ENCODE data around the gene FAM25G. TPM values are rescaled to one million over a fixed set of nuclear protein-coding genes. Genes with fewer than 3 reads are reported as not detected.
"Not testable (repeated sequence)": the region's sequence is repeated elsewhere in the genome, so short reads cannot be mapped to it uniquely, and the experiment has no call there.

FAM25G gene
- total and polyA plus RNA-seq, 2 of the 4 experiments (the other 2 are of a cell fraction): not detected

DNA sequence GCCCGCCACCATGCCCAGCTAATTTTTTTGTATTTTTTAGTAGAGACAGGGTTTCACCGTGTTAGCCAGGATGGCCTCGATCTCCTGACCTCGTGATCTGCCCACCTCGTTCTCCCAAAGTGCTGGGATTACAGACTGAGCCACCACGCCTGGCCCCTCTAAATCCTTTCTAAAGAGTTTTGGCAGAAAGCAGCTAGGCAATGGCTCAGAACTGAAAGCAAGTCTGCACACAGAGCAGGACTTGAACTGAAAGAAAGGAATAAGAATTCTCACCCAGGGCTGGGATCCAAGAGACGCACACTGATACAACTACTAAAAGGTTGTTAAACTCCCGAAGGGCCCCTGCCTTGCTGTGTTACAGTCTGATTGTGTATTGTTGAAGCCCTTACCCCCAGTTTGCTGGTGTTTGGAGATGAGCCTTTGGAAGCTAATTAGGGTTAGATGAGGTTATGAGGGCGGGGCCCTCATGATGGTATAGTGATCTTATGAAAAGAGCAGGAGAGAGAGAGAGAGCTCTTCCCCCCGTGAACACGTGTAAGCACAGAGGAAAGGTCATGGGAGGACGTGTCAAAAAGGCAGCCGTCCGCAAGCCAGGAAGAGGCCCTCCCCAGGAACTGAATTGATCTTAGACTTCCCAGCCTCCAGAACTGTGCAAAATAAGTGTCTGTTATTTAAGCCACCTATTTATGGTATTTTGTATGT lies 26.1 kb downstream of the FAM25G start:
- H2BK120ac ChIP-seq (ENCODE audit: low read depth, low read length): peak overlapping the region; percentile 64
- H3K9ac ChIP-seq (ENCODE audit: low read depth, low read length); BruUV-seq (replicated peaks); dilution Hi-C loops (cut with HindIII; ENCODE audit: low sequenced_read_pairs, unreplicated experiment); H3K4me1 ChIP-seq (ENCODE audit: control insufficient read depth, insufficient read depth, low read length); H4K20me1 ChIP-seq (ENCODE audit: insufficient read depth, low read length); intact Hi-C loops (cut with micrococcal nuclease); H3K27ac ChIP-seq (ENCODE audit: insufficient read depth, low read length); H2AK9ac ChIP-seq (replicated peaks; ENCODE audit: low read depth, low read length, poor library complexity); H3K36me3 ChIP-seq (ENCODE audit: control insufficient read depth, insufficient read depth, low read length); in situ Hi-C loops (cut with MboI; ENCODE audit: low sequenced_read_pairs); H4K5ac ChIP-seq (ENCODE audit: low read depth, low read length); H3K4me2 ChIP-seq (ENCODE audit: low read depth, low read length); DNase-seq; H3K79me1 ChIP-seq (ENCODE audit: low read depth in 1 of 2, low read length in 2 of 2); ATAC-seq (ENCODE audit: low read depth); H3K4me3 ChIP-seq (ENCODE audit: insufficient read depth, low read depth, low read length); H3K23ac ChIP-seq (ENCODE audit: low read depth, low read length); POLR2A ChIA-PET (ENCODE audit: unreplicated experiment); H3K4ac ChIP-seq (ENCODE audit: low read depth, low read length); H4K91ac ChIP-seq (ENCODE audit: insufficient read depth, low read depth, low read length); H3K56ac ChIP-seq (ENCODE audit: extremely low read depth, insufficient read depth, low read length); H3K9me3 ChIP-seq (ENCODE audit: control insufficient read depth, insufficient read depth, low read length); H3K14ac ChIP-seq (replicated peaks; ENCODE audit: low read depth, low read length); H2AFZ ChIP-seq (replicated peaks; ENCODE audit: low read length, poor library complexity); H2BK5ac ChIP-seq (ENCODE audit: low read depth, low read length, poor library complexity, severe bottlenecking); H3K9me1 ChIP-seq (ENCODE audit: insufficient read depth, low read length); H3K18ac ChIP-seq (ENCODE audit: low read depth, low read length); H3K27me3 ChIP-seq (ENCODE audit: control insufficient read depth, insufficient read depth, low read length); H2BK20ac ChIP-seq (ENCODE audit: low read depth, low read length): not testable (repeated sequence)
- CTCF ChIA-PET: interaction anchor here (0.5 kb wide), 1 partner anchor 1071 kb away, joined by 4 read pairs; no protein-coding TSS in a partner anchor
- 100% methylated on average over 1 of the region's 14 CpGs; no CpG with 5 or more reads in 1 of the 2 experiments for WGBS, 2 experiments (ENCODE audit: extremely low coverage in 2 of 2, insufficient read length in 1 of 2)
- H2BK15ac ChIP-seq (ENCODE audit: low read depth, low read length): peak overlapping the region; percentile 1; the same call in 1 of the 3 replicates
- H4K8ac ChIP-seq (ENCODE audit: low read depth in 2 of 2, low read length in 2 of 2): peak overlapping the region in 1 of 2 experiments; percentile 23; a peak in 1 of 4 replicates
- peak overlapping the region; percentile 67; the same call in 1 of the 2 replicates for H2AK5ac ChIP-seq (ENCODE audit: low read depth, low read length)

DNA sequence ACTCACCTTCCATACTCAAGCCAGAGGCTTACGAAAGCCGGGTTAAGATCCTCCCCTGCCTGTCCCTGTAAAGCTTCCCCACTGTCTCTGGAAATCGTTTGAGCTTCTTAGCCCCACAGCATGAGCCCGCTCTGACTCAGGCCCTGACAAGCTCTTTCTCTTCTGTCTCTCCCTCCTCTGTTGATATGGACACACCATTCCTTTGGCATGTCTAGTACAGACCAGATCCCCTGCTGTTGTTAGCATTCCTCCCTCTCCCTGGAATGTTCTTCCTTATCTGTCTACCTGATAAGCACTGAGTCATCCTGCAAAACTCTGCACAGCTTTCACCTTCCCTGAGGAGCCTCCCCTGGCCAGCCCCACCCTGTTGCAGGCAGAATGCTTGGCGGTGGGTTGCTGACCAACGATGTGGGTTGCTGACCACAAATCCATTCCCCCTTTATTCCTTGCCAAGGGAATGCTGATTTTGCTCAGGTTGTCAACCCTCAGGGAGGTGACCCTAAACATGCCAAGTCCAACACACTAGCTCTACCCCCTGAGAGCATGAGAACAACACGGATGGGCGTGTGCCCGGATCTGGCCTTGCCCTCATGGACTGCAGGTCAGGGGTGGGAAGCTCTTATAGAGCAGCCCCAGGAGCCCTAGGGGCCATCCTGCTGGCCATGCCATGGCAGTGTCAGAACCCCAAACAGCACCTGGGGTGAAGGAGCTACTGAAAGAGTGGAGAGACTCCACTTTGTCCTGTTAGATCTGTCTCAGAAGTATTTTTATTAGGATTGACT lies 28.7 kb downstream of the FAM25G start:
- peak overlapping the region; percentile 84; the same call in 1 of the 2 replicates for H2BK120ac ChIP-seq (ENCODE audit: low read depth, low read length)
- peak overlapping the region; percentile 86; the same call in 1 of the 2 replicates for H4K91ac ChIP-seq (ENCODE audit: insufficient read depth, low read depth, low read length)
- H3K56ac ChIP-seq (ENCODE audit: extremely low read depth, insufficient read depth, low read length); H3K36me3 ChIP-seq (ENCODE audit: control insufficient read depth, insufficient read depth, low read length); intact Hi-C loops (cut with micrococcal nuclease); H3K27me3 ChIP-seq (ENCODE audit: control insufficient read depth, insufficient read depth, low read length); CTCF ChIA-PET; H2AFZ ChIP-seq (replicated peaks; ENCODE audit: low read length, poor library complexity); H3K23ac ChIP-seq (ENCODE audit: low read depth, low read length); H3K9me1 ChIP-seq (ENCODE audit: insufficient read depth, low read length); H3K79me1 ChIP-seq (ENCODE audit: low read depth in 1 of 2, low read length in 2 of 2); H3K9me3 ChIP-seq (ENCODE audit: control insufficient read depth, insufficient read depth, low read length); H3K4me3 ChIP-seq (ENCODE audit: insufficient read depth, low read depth, low read length); H2AK9ac ChIP-seq (replicated peaks; ENCODE audit: low read depth, low read length, poor library complexity); in situ Hi-C loops (cut with MboI; ENCODE audit: low sequenced_read_pairs); POLR2A ChIA-PET (ENCODE audit: unreplicated experiment); H3K18ac ChIP-seq (ENCODE audit: low read depth, low read length); H3K4me1 ChIP-seq (ENCODE audit: control insufficient read depth, insufficient read depth, low read length); BruUV-seq (replicated peaks); dilution Hi-C loops (cut with HindIII; ENCODE audit: low sequenced_read_pairs, unreplicated experiment); H4K20me1 ChIP-seq (ENCODE audit: insufficient read depth, low read length); H3K4me2 ChIP-seq (ENCODE audit: low read depth, low read length); H3K9ac ChIP-seq (ENCODE audit: low read depth, low read length); DNase-seq; H3K14ac ChIP-seq (replicated peaks; ENCODE audit: low read depth, low read length): not testable (repeated sequence)
- no CpG with 5 or more reads among the region's 9 CpGs for WGBS, 2 experiments (ENCODE audit: extremely low coverage in 2 of 2, insufficient read length in 1 of 2)
- peak; percentile 83 for ATAC-seq (ENCODE audit: low read depth)
- H2BK5ac ChIP-seq (ENCODE audit: low read depth, low read length, poor library complexity, severe bottlenecking): peak overlapping the region; percentile 81
- peak overlapping the region; percentile 91 for H2AK5ac ChIP-seq (ENCODE audit: low read depth, low read length)
- peak overlapping the region; percentile 81 for H3K4ac ChIP-seq (ENCODE audit: low read depth, low read length)
- peak overlapping the region; percentile 60 to 95; a peak in 1 of 4 replicates for H4K8ac ChIP-seq (ENCODE audit: low read depth in 2 of 2, low read length in 2 of 2)
- H4K5ac ChIP-seq (ENCODE audit: low read depth, low read length): peak overlapping the region; percentile 92; the same call in 1 of the 2 replicates
- H3K27ac ChIP-seq (ENCODE audit: insufficient read depth, low read length): peak overlapping the region; percentile 81
- H2BK15ac ChIP-seq (ENCODE audit: low read depth, low read length): peak overlapping the region; percentile 74; the same call in 1 of the 3 replicates
- peak overlapping the region; percentile 82; the same call in 1 of the 2 replicates for H2BK20ac ChIP-seq (ENCODE audit: low read depth, low read length)

Measured in IMR-90 (cell line).